ENCODE measurements around the gene FOSL2.

FOSL2 gene

GRCh38 chr2:28356095-28356911 is 36.4 kb upstream of the FOSL2 start:
- DNase-seq (ENCODE audit: low read depth, low spot score): peak; percentile 14
- no peak overlapping the region for H3K27ac ChIP-seq

DNA sequence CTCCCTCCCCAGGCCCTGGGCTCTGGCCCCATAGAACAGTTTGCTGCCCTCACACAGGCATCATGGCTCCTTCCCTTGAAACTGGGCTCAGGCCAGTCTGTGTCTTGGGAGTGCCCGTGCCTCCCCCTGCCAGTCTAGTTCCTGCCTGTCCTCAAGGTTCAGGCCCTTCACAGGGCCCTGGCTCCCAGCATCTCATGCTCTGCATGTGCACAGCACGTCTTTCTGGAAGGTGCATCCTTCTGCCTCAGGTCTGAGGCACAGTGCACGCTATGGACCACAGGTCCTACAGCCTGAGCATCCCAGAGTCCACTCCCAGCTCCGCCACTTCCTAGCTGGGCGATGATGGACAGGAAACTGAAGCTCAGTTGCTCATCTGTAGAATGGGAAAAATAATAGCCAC is 35.6 kb upstream of the FOSL2 start:
- DNase-seq (ENCODE audit: low read depth, low spot score): no peak
- no peak overlapping the region for H3K27ac ChIP-seq

GRCh38 chr2:28357948-28358667 is 34.5 kb upstream of the FOSL2 start:
- H3K27ac ChIP-seq: no peak overlapping the region
- no peak for DNase-seq (ENCODE audit: low read depth, low spot score)

DNA sequence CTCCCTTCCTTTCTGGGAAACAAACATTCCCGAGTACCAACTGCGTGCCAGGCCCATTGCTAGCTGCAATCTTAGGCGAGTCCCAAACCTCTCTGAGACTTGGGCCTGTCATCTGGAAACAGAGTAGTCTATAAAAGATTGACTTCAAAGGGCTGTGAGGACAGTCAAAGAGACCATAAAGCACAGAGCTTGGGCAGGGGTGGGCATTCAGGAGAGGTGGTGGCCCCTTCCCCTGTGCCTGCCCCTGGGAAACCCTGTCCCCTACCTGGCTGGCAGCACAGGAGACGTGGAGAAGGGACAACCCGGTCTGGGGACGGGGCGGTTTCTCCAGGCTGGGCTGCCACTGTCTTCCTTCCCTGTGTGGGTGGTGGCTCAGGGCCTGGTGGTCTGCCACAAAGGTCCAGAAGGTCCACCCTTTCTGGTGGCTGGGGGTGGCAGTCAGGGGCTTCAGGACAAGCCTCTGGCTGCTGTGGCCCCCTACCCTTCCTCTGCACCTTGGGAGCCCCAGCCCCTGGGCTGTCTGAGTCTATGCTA is 33.9 kb upstream of the FOSL2 start:
- H3K27ac ChIP-seq: no peak overlapping the region
- DNase-seq (ENCODE audit: low read depth, low spot score): no peak

DNA sequence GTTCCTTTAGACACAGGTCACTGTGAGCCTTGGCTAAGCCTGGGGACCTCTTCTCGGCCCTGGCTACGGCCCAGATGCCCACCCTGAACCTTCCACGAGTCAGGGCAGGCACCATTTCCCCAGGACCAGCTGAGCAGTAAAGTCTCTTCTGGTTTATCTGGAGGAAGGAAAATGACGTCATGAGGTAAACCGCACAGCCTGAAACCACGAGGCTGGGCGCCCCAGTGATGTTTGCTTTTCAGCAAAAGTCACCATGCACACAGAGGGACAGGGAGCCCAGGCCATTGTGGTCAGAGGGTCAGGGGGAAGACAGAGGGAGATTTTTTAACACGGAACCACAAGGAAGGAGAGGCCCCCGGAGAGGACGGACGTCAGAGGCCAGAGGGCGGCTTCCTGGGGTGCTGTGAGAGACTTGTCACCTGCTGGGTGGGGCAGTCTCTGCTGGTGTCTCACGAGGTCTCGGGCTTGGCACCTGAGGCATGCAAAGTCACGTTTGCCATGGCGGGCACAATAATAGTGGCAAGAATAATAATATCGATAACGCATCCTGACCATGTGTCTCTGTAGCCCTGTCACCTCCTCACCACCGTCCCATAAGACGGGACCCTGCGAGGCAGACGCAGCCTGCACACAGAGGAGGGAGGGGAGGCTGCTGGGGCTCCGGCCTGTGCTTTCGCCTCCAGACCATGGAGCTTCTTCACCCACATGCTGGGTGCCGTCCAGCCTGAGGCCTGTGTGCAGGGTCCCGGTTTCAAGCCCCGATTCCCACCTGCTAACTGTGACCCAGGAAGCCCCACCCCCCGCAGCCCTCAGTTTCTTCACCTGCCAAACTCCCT is 33.2 kb upstream of the FOSL2 start:
- H3K27ac ChIP-seq: no peak overlapping the region
- no peak for DNase-seq (ENCODE audit: low read depth, low spot score)

DNA sequence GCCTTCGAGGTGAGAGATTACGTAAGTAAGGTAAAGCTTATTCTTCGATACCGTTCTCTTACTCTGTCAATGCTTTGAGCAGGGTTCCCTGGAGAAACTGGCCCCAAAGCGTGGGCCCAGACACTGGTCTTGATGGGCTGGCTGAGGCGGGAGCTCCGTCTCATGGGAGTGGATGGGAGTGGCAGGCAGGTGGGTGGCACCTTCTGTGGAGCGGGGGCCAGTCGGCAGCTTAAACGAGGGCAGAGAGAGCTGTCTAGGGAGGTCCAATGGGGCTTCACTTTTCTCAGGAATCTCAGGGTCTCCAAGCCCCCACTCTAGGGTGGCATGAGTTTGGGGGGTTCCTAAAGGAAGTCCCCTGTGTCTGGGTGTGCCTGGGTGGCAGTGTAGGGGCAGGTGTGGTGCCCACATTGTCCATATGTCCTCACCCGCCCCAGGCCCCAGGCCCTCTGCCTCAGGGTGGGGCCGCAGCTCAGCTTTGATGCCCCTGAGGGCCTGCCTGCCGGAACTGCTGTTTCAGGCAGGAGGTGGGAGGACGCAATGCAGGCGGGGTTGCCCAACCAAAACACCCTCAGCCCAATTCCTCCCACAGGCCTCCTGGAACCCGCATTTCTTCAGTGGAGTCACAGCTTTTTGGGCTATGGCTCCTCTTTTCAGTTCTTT is 32.5 kb upstream of the FOSL2 start:
- no peak for DNase-seq (ENCODE audit: low read depth, low spot score)
- no peak overlapping the region for H3K27ac ChIP-seq

DNA sequence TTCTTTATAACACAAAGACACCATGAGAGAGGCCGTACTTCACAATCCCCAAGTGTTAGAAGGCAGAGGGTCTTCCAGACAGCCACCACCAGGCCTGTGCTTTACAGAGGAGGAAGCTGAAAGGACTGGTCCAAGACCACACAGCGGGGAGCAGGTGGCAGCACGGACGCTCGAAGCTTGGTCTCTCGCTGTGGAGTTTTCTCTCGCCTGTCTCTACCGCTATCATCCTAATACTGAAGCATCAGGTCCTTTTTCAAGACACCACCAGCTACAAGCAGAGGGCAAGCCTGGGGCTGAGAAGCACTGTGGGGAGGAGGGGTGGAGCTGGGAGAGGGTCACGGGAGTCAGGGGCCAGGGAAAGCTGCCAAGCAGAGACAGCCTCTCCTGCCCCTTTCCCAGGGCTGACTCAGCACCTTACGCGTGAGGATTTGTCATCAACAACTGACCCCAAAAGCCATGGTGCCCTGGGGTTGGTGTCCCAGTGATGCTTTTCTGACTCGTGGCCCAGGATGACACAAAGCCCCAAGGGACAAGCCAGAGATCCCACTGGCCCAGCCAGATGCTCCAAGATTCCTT is 31.9 kb upstream of the FOSL2 start:
- no peak overlapping the region for H3K27ac ChIP-seq
- DNase-seq (ENCODE audit: low read depth, low spot score): no peak

DNA sequence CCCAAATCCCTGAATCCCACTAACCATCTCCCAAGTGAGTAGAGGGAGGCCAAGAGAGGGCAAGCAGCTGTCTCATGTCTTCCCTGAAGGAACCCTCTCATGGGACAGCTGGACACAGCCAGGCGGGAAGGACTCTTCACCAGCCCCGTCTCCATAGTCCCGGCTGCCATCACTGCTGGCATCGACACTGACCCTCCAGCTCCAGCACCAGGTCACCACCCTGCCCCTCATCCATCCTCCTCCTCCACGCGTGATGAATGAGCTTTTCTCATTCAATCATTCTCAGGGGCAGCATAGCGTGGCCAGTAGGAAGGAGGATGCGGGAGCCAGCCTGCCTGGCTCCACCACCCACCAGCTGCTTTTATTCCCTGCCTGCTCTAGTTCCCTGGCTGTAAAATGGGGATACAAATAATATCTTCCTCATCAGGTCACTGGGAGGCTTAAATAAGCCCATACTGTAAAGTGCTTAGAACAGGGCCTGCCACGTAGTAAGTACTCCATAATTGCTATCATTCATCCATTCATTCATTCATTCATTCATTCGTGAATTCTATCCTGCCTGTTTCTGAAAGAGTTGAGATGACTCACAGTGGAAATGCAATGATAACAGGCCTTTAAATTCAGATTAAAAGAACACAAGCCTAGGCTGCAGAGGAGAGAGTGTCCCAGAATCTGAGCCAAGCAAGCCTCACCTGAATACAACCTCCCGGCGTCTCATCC is 30.5 kb upstream of the FOSL2 start:
- no peak for DNase-seq (ENCODE audit: low read depth, low spot score)
- no peak overlapping the region for H3K27ac ChIP-seq

GRCh38 chr2:28362991-28363521 is 29.6 kb upstream of the FOSL2 start:
- no peak overlapping the region for H3K27ac ChIP-seq
- DNase-seq (ENCODE audit: low read depth, low spot score): no peak

DNA sequence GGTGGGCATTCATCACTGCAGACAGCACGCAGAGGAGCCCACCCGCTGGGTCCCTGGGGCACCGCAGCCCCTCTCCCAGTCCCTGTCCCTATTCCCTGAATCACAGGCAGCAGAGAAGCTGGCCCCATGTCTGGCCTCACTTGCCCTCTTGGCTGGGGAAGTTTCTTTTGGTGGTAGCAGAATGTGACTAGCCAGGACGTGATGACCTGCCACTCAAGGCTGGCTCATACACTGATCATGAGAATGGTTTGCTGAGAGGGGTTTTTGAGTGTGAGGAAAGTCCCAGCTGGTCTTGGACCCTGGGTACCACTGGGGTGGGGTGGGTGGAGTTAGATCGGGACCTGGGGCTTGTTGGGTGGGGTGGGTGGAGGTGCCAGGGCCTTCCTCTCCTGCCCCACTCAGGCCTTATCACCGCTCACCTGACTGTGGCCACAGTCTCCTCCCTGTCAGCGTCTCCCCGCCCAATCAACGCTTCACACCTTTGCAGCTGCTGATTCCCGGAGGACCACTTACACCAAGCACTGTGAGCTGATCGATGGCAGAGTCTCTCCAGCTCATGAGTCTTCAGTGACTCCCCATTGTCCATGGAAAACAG is 28.9 kb upstream of the FOSL2 start:
- no peak for DNase-seq (ENCODE audit: low read depth, low spot score)
- H3K27ac ChIP-seq: no peak overlapping the region

GRCh38 chr2:28364610-28365009 is 28.0 kb upstream of the FOSL2 start:
- no peak overlapping the region for H3K27ac ChIP-seq
- no peak for DNase-seq (ENCODE audit: low read depth, low spot score)

GRCh38 chr2:28365158-28365557 is 27.5 kb upstream of the FOSL2 start:
- no peak for DNase-seq (ENCODE audit: low read depth, low spot score)
- H3K27ac ChIP-seq: no peak overlapping the region

- H3K27ac ChIP-seq: no peak overlapping the region
- DNase-seq (ENCODE audit: low read depth, low spot score): no peak
Measured at GRCh38 chr2:28366149-28366495, 26.5 kb upstream of the FOSL2 start.

- no peak for DNase-seq (ENCODE audit: low read depth, low spot score)
- no peak overlapping the region for H3K27ac ChIP-seq
Measured at GRCh38 chr2:28366496-28367282, 26.0 kb upstream of the FOSL2 start.

GRCh38 chr2:28367667-28368356 is 24.8 kb upstream of the FOSL2 start:
- DNase-seq (ENCODE audit: low read depth, low spot score): no peak
- no peak overlapping the region for H3K27ac ChIP-seq

GRCh38 chr2:28368357-28368798 is 24.3 kb upstream of the FOSL2 start:
- no peak overlapping the region for H3K27ac ChIP-seq
- no peak for DNase-seq (ENCODE audit: low read depth, low spot score)

GRCh38 chr2:28369358-28369757 is 23.3 kb upstream of the FOSL2 start:
- DNase-seq (ENCODE audit: low read depth, low spot score): no peak
- H3K27ac ChIP-seq: no peak overlapping the region

Measured in epithelial cell of prostate (primary cell).